ENCODE data around the gene LIPE.

DNA sequence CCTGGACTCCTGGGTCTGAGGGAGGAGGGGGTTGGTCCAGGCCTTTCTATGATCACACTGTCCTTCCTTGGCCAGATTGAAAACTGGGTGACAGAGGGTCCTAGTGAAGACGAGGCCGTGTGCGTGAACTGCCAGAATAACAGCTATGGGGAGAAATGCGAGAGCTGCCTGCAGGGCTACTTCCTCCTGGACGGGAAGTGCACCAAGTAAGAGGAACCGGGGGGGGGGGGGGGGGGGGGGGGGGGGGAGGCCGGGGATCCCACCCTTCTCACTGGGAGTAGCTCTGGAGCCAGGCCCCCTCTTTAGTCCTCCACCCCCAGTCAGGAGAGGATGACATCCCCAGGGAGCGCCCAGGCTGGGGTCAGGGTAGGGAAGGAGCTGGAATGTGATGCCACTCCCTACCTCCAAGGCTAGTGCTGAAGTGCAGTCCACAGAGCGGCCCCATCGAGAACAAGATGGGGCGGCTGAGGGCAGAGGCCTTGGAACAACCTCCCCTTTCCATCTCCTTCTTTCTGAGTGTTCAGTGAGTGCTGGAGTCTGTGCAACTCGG lies 56.5 kb downstream of the LIPE start:
- TF ChIP-seq, protein P1, sequence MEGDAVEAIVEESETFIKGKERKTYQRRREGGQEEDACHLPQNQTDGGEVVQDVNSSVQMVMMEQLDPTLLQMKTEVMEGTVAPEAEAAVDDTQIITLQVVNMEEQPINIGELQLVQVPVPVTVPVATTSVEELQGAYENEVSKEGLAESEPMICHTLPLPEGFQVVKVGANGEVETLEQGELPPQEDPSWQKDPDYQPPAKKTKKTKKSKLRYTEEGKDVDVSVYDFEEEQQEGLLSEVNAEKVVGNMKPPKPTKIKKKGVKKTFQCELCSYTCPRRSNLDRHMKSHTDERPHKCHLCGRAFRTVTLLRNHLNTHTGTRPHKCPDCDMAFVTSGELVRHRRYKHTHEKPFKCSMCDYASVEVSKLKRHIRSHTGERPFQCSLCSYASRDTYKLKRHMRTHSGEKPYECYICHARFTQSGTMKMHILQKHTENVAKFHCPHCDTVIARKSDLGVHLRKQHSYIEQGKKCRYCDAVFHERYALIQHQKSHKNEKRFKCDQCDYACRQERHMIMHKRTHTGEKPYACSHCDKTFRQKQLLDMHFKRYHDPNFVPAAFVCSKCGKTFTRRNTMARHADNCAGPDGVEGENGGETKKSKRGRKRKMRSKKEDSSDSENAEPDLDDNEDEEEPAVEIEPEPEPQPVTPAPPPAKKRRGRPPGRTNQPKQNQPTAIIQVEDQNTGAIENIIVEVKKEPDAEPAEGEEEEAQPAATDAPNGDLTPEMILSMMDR (conservative IDR thresholded peaks at IDR 0.05; ENCODE audit: low read depth in 2 of 2): no peak
- TF ChIP-seq EZH2phosphoT487 (IDR thresholded peaks at IDR 0.05; ENCODE audit: unreplicated experiment) (no peak), ZNF331 (CRISPR knock-in tag; IDR thresholded peaks at IDR 0.05; ENCODE audit: low read depth) (no peak), POLR2AphosphoS5 (IDR thresholded peaks at IDR 0.05; ENCODE audit: low read depth) (no peak), EZH2 (IDR thresholded peaks at IDR 0.05; ENCODE audit: low read depth, unreplicated experiment) (no peak)
- TF ChIP-seq, protein P2, sequence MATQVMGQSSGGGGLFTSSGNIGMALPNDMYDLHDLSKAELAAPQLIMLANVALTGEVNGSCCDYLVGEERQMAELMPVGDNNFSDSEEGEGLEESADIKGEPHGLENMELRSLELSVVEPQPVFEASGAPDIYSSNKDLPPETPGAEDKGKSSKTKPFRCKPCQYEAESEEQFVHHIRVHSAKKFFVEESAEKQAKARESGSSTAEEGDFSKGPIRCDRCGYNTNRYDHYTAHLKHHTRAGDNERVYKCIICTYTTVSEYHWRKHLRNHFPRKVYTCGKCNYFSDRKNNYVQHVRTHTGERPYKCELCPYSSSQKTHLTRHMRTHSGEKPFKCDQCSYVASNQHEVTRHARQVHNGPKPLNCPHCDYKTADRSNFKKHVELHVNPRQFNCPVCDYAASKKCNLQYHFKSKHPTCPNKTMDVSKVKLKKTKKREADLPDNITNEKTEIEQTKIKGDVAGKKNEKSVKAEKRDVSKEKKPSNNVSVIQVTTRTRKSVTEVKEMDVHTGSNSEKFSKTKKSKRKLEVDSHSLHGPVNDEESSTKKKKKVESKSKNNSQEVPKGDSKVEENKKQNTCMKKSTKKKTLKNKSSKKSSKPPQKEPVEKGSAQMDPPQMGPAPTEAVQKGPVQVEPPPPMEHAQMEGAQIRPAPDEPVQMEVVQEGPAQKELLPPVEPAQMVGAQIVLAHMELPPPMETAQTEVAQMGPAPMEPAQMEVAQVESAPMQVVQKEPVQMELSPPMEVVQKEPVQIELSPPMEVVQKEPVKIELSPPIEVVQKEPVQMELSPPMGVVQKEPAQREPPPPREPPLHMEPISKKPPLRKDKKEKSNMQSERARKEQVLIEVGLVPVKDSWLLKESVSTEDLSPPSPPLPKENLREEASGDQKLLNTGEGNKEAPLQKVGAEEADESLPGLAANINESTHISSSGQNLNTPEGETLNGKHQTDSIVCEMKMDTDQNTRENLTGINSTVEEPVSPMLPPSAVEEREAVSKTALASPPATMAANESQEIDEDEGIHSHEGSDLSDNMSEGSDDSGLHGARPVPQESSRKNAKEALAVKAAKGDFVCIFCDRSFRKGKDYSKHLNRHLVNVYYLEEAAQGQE (IDR thresholded peaks at IDR 0.05; ENCODE audit: unreplicated experiment): no peak
- TF ChIP-seq, protein P3, sequence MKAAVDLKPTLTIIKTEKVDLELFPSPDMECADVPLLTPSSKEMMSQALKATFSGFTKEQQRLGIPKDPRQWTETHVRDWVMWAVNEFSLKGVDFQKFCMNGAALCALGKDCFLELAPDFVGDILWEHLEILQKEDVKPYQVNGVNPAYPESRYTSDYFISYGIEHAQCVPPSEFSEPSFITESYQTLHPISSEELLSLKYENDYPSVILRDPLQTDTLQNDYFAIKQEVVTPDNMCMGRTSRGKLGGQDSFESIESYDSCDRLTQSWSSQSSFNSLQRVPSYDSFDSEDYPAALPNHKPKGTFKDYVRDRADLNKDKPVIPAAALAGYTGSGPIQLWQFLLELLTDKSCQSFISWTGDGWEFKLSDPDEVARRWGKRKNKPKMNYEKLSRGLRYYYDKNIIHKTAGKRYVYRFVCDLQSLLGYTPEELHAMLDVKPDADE (IDR thresholded peaks at IDR 0.05): no peak

Measured in GM23338 (cell line).